Left lung (tissue), 10 donors: ENCODE results near the gene MYOZ2. TPM values are rescaled to one million over a fixed set of nuclear protein-coding genes. Genes with fewer than 3 reads are reported as not detected.
"Not testable (repeated sequence)": the region's sequence is repeated elsewhere in the genome, so short reads cannot be mapped to it uniquely, and the experiment has no call there.

Experiments
- ATAC-seq: fragments of 200-7000 bp; cut with Tn5 transposase; one replicate; pipeline ENCODE4 v1.9.1; 2020; ENCODE audit warnings: moderate library complexity
- DNase-seq, 4 donors: peaks; one replicate each; pipeline ENCODE4 v3.0.0-alpha.2; 2013 to 2020
- H3K27ac ChIP-seq, 2 donors: fragments of 200-600 bp; sonication (generic) in 1 of 2; one replicate each; pipeline versions ENCODE4 v1.5.0 to v1.8.0; 2020 to 2021
- H3K27me3 ChIP-seq, 2 donors: fragments of 200-600 bp; sonication (generic) in 1 of 2; one replicate each; pipeline versions ENCODE4 v1.5.0 to v1.8.0; 2020 to 2021
- H3K36me3 ChIP-seq, 2 donors: fragments of 200-600 bp; sonication (generic) in 1 of 2; one replicate each; pipeline versions ENCODE4 v1.5.0 to v1.8.0; 2020 to 2021
- H3K4me1 ChIP-seq, 2 donors: fragments of 200-600 bp; one replicate each; pipeline ENCODE4 v1.8.0; 2021
- H3K4me3 ChIP-seq, 2 donors: fragments of 200-600 bp; sonication (generic) in 1 of 2; one replicate each; pipeline versions ENCODE4 v1.5.0 to v1.8.0; 2020 to 2021; ENCODE audit warnings: mild to moderate bottlenecking in 1 of 2
- H3K9me3 ChIP-seq, 2 donors: fragments of 200-600 bp; sonication (generic) in 1 of 2; one replicate each; pipeline versions ENCODE4 v1.5.0 to v1.8.0; 2020 to 2021
- CTCF ChIP-seq, 2 donors: fragments of 200-600 bp; sonication (generic) in 1 of 2; IDR thresholded peaks; one replicate each; pipeline versions ENCODE4 v1.5.0 to v1.8.0; 2021; ENCODE audit warnings: antibody characterized with exemption in 2 of 2
- intact Hi-C, 2 donors: fragments of 100-400 bp; cut with DNase I; formaldehyde crosslinking; loops; one replicate each; pipeline versions ENCODE4 v1.11.2 to v1.14.2; 2022
- polyA plus RNA-seq, 6 donors: library from polyadenylated mRNA; unstranded; fragments of 120-200 nt; gene quantifications; one replicate each; pipeline ENCODE4 v1.2.1, GENCODE V29; 2013; ENCODE audit not compliant: insufficient read length in 6 of 6
- total RNA-seq, 2 donors: library from RNA; stranded (reverse); fragmentation: NEBNext Ultra II Directional; extraction: Animal tissue kit (Norgen Biotek cat#: 25700); gene quantifications; one replicate each; pipeline ENCODE4 v1.2.1, GENCODE V29; 2021
- donor health status: DM: no; HTN: yes; CAD: no.
- donor health status: DM: no; HTN: no; CAD: no.

MYOZ2 gene
- total and polyA plus RNA-seq, 8 donors: 0.06 to 0.39 (median 0.12) TPM; not detected in 2

- intact Hi-C loops: no loop called here
- Histone ChIP-seq H3K4me1 (no peaks in the 10 kb centered on the region), H3K9me3 (no peaks in the 10 kb centered on the region), H3K36me3 (no peaks in the 10 kb centered on the region), H3K27ac (no peak overlapping the region), H3K27me3 (no peaks in the 10 kb centered on the region), H3K4me3 (no peak overlapping the region)
- ATAC-seq (no peak), DNase-seq (no peak)
- TF ChIP-seq CTCF (IDR thresholded peaks at IDR 0.05): no peak
Measured at GRCh38 chr4:119170195-119170594, 34.6 kb downstream of the MYOZ2 start.

GRCh38 chr4:119172223-119172622, 36.6 kb downstream of the MYOZ2 start:
- H3K4me3 ChIP-seq: no peak overlapping the region
- H3K27ac ChIP-seq: no peak overlapping the region
- DNase-seq (no peak), ATAC-seq (no peak)
- H3K9me3 ChIP-seq: no peaks in the 10 kb centered on the region
- intact Hi-C loops: no loop called here
- no peaks in the 10 kb centered on the region for H3K4me1 ChIP-seq
- no peaks in the 10 kb centered on the region for H3K36me3 ChIP-seq
- TF ChIP-seq CTCF (IDR thresholded peaks at IDR 0.05): no peak
- H3K27me3 ChIP-seq: no peaks in the 10 kb centered on the region

GRCh38 chr4:119173729-119174361, 38.2 kb downstream of the MYOZ2 start:
- ATAC-seq, H3K4me1 ChIP-seq, H3K27me3 ChIP-seq, H3K36me3 ChIP-seq, H3K4me3 ChIP-seq, H3K9me3 ChIP-seq, H3K27ac ChIP-seq, intact Hi-C loops: not testable (repeated sequence)
- DNase-seq: peak in 1 of 4 donors; percentile 75

GRCh38 chr4:119179011-119179410, 43.4 kb downstream of the MYOZ2 start:
- no peak overlapping the region for H3K4me3 ChIP-seq
- H3K4me1 ChIP-seq: no peaks in the 10 kb centered on the region
- H3K27me3 ChIP-seq: no peaks in the 10 kb centered on the region
- H3K36me3 ChIP-seq: no peaks in the 10 kb centered on the region
- ATAC-seq (no peak), DNase-seq (no peak)
- H3K9me3 ChIP-seq: no peaks in the 10 kb centered on the region
- no peak overlapping the region for H3K27ac ChIP-seq
- intact Hi-C loops: no loop called here
- no peak for TF ChIP-seq CTCF (IDR thresholded peaks at IDR 0.05)

GRCh38 chr4:119184128-119184527, 48.5 kb downstream of the MYOZ2 start:
- Histone ChIP-seq H3K4me3 (no peak overlapping the region), H3K27me3 (no peaks in the 10 kb centered on the region), H3K9me3 (no peaks in the 10 kb centered on the region), H3K36me3 (no peaks in the 10 kb centered on the region), H3K27ac (no peak overlapping the region), H3K4me1 (no peaks in the 10 kb centered on the region)
- intact Hi-C loops: no loop called here
- ATAC-seq (no peak), DNase-seq (no peak)
- no peak for TF ChIP-seq CTCF (IDR thresholded peaks at IDR 0.05)

- H3K9me3 ChIP-seq: no peaks in the 10 kb centered on the region
- no peaks in the 10 kb centered on the region for H3K27me3 ChIP-seq
- H3K27ac ChIP-seq: no peak overlapping the region
- ATAC-seq (peak; percentile 35), DNase-seq (no peak)
- TF ChIP-seq CTCF (IDR thresholded peaks at IDR 0.05): no peak
- no peaks in the 10 kb centered on the region for H3K4me1 ChIP-seq
- H3K36me3 ChIP-seq: no peaks in the 10 kb centered on the region
- H3K4me3 ChIP-seq: no peak overlapping the region
- intact Hi-C loops: no loop called here
Measured at GRCh38 chr4:119189638-119190037, 54.0 kb downstream of the MYOZ2 start.
